Smooth muscle cell of the brain vasculature (primary cell): ENCODE results near the gene KXD1.

ENCODE experiments used
- DNase-seq: peaks from one replicate; pipeline ENCODE4 v3.0.0-alpha.2; 2012; ENCODE audit warnings: low read depth, low spot score

KXD1 gene

DNA sequence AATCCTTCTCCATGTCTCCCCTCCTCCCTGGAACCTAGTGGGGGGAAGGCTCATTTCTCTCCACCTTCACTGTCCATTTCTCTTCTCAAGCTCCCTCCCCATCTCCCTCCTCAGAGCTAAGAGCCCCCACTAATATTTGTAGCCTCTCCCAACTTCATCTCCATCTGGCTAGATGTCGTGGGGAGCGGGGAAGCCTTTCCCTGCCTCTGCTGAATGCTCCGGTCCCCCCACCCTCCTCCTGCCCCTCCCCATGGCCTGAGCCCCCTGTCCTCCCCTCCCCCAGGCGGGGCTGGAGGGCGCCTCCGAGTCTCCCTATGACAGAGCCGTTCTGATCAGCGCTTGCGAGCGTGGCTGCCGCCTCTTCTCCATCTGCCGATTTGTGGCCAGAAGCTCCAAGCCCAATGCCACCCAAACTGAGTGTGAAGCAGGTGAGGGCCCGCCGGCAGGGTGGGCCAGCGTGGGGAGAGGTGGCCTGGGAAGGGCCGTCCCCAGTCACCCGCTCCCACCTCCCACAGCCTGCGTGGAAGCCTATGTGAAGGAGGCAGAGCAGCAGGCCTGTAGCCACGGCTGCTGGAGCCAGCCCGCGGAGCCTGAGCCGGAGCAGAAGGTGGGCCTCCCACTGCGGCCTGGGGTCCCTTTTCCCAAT, 56.0 kb downstream of the KXD1 start:
- no peak for DNase-seq

DNA sequence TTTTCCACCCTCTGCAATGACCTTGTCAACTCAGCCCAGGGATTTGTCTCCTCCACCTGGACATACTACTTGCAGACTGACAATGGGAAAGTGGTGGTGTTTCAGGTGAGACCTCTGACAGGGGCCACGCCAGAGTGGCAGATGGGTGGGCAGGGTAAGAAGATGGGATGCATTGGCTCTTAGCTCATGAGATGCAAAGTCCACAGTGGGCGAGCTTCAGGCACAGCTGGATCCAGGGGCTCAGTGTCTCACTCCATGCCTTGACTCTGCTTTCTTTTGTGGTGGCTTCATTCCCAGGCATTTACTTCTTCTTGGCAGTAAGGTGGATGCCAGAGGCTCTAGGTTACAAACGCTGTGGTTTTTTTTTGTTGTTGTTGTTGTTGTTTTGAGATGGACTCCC, 58.4 kb downstream of the KXD1 start:
- no peak for DNase-seq

DNA sequence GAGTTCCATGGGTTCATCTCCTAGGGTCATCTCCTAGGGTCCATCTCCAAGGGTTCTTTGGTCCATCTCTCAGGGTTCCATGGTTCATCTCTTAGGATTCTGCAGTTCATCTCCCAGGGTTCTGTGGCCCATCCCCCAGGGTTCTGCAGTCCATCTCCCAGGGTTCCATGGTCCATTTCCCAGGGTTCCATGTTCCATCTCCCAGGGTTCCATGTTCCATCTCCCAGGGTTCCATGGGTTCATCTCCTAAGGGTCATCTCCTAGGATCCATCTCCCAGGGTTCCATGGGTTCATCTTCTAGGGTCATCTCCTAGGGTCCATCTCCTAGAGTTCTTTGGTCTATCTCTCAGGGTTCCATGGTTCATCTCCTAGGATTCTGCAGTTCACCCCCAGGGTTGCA, 59.9 kb downstream of the KXD1 start:
- DNase-seq, result no peak

DNA sequence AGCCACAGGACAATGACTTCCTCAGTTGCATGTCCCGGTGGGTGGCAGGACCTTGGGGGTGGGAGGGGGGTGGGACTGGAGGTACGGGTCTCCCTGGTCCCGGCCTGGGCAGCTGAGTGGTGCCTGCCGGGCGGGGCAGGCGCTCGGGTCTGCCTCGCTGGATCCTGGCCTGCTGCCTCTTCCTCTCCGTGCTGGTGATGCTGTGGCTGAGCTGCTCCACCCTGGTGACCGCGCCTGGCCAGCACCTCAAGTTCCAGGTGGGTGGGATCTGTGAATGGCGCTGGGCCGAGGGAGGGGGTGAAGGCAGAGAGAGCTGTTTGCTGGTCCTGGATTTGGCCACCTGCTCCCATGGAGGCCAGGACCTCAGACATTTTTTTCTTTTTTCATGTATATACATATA, 60.6 kb downstream of the KXD1 start:
- DNase-seq, result no peak
